HEK293 (cell line): ENCODE data around the gene GNGT1.

ENCODE experiments used
- CTCF ChIA-PET: fragments of 350-600 bp; formaldehyde crosslinking; extraction: SDS; loops from one replicate; lab custom pipeline; 2021; ENCODE audit warnings: antibody characterized with exemption; lab: Yijun Ruan, JAX
- POLR2A ChIA-PET: fragments of 300-600 bp; formaldehyde crosslinking; extraction: SDS; loops from one replicate; lab custom pipeline; 2020; ENCODE audit warnings: antibody characterized with exemption, inconsistent platforms; lab: Yijun Ruan, JAX
- H3K27ac ChIP-seq: fragments of 200-500 bp; sonication (Bioruptor generic); 2 replicates; pipeline ENCODE4 v1.5.1; 2014; ENCODE audit warnings: low read depth, low read length, control low read depth, inconsistent platforms; ENCODE audit errors: extremely low read depth
- H3K36me3 ChIP-seq, 2 experiments: fragments of 200-500 bp in 1 of 2; sonication (Bioruptor generic) in 1 of 2; 1 replicate in 1 of 2; 2 replicates in 1 of 2; pipeline ENCODE4 v1.5.1; 2014 to 2017; ENCODE audit warnings: inconsistent platforms in 2 of 2, low read length in 2 of 2; ENCODE audit not compliant: control insufficient read depth in 2 of 2, insufficient read depth in 1 of 2
- H3K4me1 ChIP-seq: fragments of 200-500 bp; sonication (Bioruptor generic); 2 replicates; pipeline ENCODE4 v1.5.1; 2014; ENCODE audit warnings: mild to moderate bottlenecking, low read length, inconsistent platforms; ENCODE audit not compliant: control insufficient read depth, insufficient read depth
- H3K4me3 ChIP-seq: 2 replicates; pipeline ENCODE4 v1.5.1; 2011; ENCODE audit warnings: low read depth, mild to moderate bottlenecking, control low read depth, low read length, moderate library complexity
- H3K9me3 ChIP-seq: fragments of 200-500 bp; sonication (Bioruptor generic); 2 replicates; pipeline ENCODE4 v1.5.1; 2014; ENCODE audit warnings: low read depth, low read length, inconsistent platforms; ENCODE audit not compliant: control insufficient read depth, insufficient read depth
- BCL11A ChIP-seq: fragments of 450-650 bp; formaldehyde crosslinking; IDR thresholded peaks from 2 replicates; pipeline ENCODE4 v1.5.1; 2016; ENCODE audit warnings: low read depth, missing biosample characterization, missing genetic modification characterization
- KLF8 ChIP-seq: fragments of 450-650 bp; formaldehyde crosslinking; IDR thresholded peaks from 2 replicates; pipeline ENCODE4 v1.5.1; 2016; ENCODE audit warnings: missing biosample characterization, missing genetic modification characterization
- PRDM1 ChIP-seq: fragments of 450-650 bp; formaldehyde crosslinking; IDR thresholded peaks from 2 replicates; pipeline ENCODE4; 2016; ENCODE audit warnings: missing biosample characterization, missing genetic modification characterization
- ZFP3 ChIP-seq: fragments of 450-650 bp; formaldehyde crosslinking; IDR thresholded peaks from 2 replicates; pipeline ENCODE4 v1.5.1; 2016; ENCODE audit warnings: low read depth, missing biosample characterization, missing genetic modification characterization
- ZIC2 ChIP-seq: fragments of 450-650 bp; formaldehyde crosslinking; IDR thresholded peaks from 2 replicates; pipeline ENCODE4 v1.5.1; 2016; ENCODE audit warnings: missing biosample characterization, missing genetic modification characterization
- ZNF16 ChIP-seq: fragments of 450-650 bp; formaldehyde crosslinking; IDR thresholded peaks from 2 replicates; pipeline ENCODE4 v1.5.1; 2016; ENCODE audit warnings: low read depth, missing biosample characterization, missing genetic modification characterization
- ZNF274 ChIP-seq, 2 experiments: fragments of 200-500 bp in 1 of 2; fragments of 450-650 bp in 1 of 2; sonication (Bioruptor generic) in 1 of 2; formaldehyde crosslinking in 1 of 2; IDR thresholded peaks; 2 replicates each; pipeline versions ENCODE4 v1.5.1 to v1.6.1; 2014 to 2016; ENCODE audit warnings: borderline replicate concordance in 1 of 2, inconsistent platforms in 1 of 2, low read length in 1 of 2, missing biosample characterization in 1 of 2, missing genetic modification characterization in 1 of 2
- ZNF302 ChIP-seq: fragments of 450-650 bp; formaldehyde crosslinking; IDR thresholded peaks from 2 replicates; pipeline ENCODE4 v1.5.1; 2016; ENCODE audit warnings: missing biosample characterization, missing genetic modification characterization, low read depth
- ZNF335 ChIP-seq: fragments of 450-650 bp; formaldehyde crosslinking; conservative IDR thresholded peaks from 2 replicates; pipeline ENCODE4 v1.5.1; 2016; ENCODE audit warnings: missing biosample characterization, missing genetic modification characterization
- ZNF391 ChIP-seq: fragments of 450-650 bp; formaldehyde crosslinking; IDR thresholded peaks from 2 replicates; pipeline ENCODE4 v1.5.1; 2016; ENCODE audit warnings: low read depth, missing biosample characterization, missing genetic modification characterization, borderline replicate concordance
- ZNF701 ChIP-seq: fragments of 450-650 bp; formaldehyde crosslinking; IDR thresholded peaks from 2 replicates; pipeline ENCODE4 v1.5.1; 2016; ENCODE audit warnings: missing biosample characterization, missing genetic modification characterization
- ZNF707 ChIP-seq: fragments of 450-650 bp; formaldehyde crosslinking; IDR thresholded peaks from 2 replicates; pipeline ENCODE4 v1.5.1; 2016; ENCODE audit warnings: missing biosample characterization, missing genetic modification characterization
- ZSCAN30 ChIP-seq: fragments of 450-650 bp; IDR thresholded peaks from 2 replicates; pipeline ENCODE4 v1.5.1; 2018; ENCODE audit warnings: missing biosample characterization, mild to moderate bottlenecking, missing genetic modification characterization, moderate library complexity
- TF ChIP-seq, protein P1 (sequence below): fragments of 450-650 bp; formaldehyde crosslinking; IDR thresholded peaks from 2 replicates; pipeline ENCODE4 v1.5.1; 2016; ENCODE audit warnings: missing biosample characterization, missing genetic modification characterization
- TF ChIP-seq, protein P2 (sequence below): fragments of 450-650 bp; formaldehyde crosslinking; IDR thresholded peaks from 2 replicates; pipeline ENCODE4 v1.5.1; 2016; ENCODE audit warnings: missing biosample characterization, missing genetic modification characterization

The GNGT1 gene

DNA sequence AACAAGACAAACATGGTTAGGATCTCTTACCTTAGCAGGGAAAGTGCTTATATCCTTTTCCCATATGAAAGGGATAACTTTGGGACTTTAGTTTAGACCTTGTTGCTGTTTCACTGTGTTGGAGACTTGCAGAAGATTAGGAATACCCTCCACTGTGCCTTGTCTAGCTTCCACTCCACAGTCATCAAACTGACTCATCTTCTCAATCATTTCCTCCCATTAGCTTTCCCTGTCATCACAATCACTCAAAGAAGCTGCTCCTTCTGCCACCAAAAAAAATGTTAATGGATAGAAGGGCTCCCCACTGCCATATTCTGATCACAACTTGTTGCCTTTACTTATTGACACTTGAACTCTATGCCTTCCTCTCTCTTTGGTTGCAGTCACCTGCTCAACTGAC is 31.9 kb downstream of the GNGT1 start:
- POLR2A ChIA-PET: no interaction called here
- Histone ChIP-seq H3K27ac (no peak overlapping the region), H3K9me3 (no peaks in the 10 kb centered on the region), H3K4me1 (no peaks in the 10 kb centered on the region)
- no peak for TF ChIP-seq ZNF335 (tag by site-specific recombination)
- TF ChIP-seq, all 188 proteins: peak for 0
- CTCF ChIA-PET: no interaction called here
- Histone ChIP-seq H3K4me3 (no peak overlapping the region), H3K36me3 (no peaks in the 10 kb centered on the region)

DNA sequence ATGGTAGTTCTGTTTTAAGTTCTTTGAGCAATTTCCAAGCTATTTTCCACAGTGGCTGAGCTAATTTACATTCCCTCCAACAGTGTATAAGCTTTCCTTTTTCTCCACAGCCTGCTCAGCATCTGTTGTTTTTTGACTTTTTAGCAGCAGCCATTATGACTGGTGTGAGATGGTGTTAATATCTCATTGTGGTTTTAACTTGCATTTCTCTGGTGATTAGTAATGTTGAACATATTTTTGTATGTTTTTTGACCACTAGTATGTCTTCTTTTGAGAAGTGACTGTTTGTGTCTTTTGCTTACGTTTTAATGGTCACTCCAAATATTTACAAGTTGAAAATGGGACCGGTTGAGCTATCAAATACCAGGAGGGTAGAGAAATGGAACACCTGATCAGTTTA is 35.6 kb downstream of the GNGT1 start:
- H3K4me1 ChIP-seq: no peaks in the 10 kb centered on the region
- H3K4me3 ChIP-seq: no peak overlapping the region
- H3K9me3 ChIP-seq: no peaks in the 10 kb centered on the region
- no peaks in the 10 kb centered on the region for H3K36me3 ChIP-seq
- CTCF ChIA-PET: interaction anchor here (0.6 kb wide), 1 partner anchor 702 kb away, joined by 4 read pairs; no protein-coding TSS in a partner anchor
- H3K27ac ChIP-seq: no peak overlapping the region
- TF ChIP-seq, protein P1, sequence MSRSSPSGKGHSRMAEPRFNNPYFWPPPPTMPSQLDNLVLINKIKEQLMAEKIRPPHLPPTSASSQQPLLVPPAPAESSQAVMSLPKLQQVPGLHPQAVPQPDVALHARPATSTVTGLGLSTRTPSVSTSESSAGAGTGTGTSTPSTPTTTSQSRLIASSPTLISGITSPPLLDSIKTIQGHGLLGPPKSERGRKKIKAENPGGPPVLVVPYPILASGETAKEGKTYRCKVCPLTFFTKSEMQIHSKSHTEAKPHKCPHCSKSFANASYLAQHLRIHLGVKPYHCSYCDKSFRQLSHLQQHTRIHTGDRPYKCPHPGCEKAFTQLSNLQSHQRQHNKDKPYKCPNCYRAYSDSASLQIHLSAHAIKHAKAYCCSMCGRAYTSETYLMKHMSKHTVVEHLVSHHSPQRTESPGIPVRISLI (tag by site-specific recombination): no peak
- no peak for TF ChIP-seq KLF8 (tag by site-specific recombination)
- TF ChIP-seq BCL11A (tag by site-specific recombination): no peak
- POLR2A ChIA-PET: no interaction called here

DNA sequence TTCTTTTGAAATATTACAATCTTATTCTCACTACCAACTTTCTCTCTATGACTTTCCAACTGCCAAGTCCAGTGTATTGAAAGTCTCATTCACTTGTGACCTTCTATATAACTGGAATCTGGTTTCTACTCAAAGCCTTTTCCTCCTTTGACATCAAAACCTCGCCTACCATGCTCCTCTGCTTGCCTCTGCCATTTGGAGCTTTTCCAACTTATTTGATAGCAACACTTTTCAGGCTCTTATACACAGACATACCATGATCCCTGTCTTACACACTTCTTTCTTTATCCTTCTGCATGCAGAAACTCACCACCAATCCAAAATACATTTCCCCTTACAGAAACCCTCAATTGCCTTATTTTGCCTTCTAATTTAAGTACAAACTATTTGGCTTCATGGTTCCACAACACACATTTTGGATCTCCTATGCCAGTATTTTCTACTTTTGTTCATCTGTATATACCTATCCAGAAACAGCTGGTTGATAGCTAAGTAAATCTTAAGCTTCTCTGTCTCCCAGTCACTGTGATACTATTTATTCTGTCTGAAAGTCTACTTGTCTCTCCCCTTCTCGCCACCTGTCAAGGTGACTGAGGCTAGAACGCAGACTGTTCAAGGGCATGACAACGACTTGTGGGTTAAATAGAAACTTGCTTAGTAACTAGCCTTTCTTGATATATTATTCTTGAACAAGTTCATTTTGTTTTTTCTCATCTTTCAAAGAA is 37.6 kb downstream of the GNGT1 start:
- CTCF ChIA-PET: interaction anchor here (0.6 kb wide), 1 partner anchor 1785 kb away, joined by 3 read pairs; no protein-coding TSS in a partner anchor
- no peak overlapping the region for H3K4me3 ChIP-seq
- H3K4me1 ChIP-seq: no peaks in the 10 kb centered on the region
- POLR2A ChIA-PET: no interaction called here
- no peaks in the 10 kb centered on the region for H3K9me3 ChIP-seq
- no peak overlapping the region for H3K27ac ChIP-seq
- H3K36me3 ChIP-seq: no peaks in the 10 kb centered on the region
- TF ChIP-seq PRDM1 (tag by site-specific recombination): peak; percentile 40; the same call in 1 of the 2 replicates
- TF ChIP-seq, protein P2, sequence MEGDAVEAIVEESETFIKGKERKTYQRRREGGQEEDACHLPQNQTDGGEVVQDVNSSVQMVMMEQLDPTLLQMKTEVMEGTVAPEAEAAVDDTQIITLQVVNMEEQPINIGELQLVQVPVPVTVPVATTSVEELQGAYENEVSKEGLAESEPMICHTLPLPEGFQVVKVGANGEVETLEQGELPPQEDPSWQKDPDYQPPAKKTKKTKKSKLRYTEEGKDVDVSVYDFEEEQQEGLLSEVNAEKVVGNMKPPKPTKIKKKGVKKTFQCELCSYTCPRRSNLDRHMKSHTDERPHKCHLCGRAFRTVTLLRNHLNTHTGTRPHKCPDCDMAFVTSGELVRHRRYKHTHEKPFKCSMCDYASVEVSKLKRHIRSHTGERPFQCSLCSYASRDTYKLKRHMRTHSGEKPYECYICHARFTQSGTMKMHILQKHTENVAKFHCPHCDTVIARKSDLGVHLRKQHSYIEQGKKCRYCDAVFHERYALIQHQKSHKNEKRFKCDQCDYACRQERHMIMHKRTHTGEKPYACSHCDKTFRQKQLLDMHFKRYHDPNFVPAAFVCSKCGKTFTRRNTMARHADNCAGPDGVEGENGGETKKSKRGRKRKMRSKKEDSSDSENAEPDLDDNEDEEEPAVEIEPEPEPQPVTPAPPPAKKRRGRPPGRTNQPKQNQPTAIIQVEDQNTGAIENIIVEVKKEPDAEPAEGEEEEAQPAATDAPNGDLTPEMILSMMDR: no peak

DNA sequence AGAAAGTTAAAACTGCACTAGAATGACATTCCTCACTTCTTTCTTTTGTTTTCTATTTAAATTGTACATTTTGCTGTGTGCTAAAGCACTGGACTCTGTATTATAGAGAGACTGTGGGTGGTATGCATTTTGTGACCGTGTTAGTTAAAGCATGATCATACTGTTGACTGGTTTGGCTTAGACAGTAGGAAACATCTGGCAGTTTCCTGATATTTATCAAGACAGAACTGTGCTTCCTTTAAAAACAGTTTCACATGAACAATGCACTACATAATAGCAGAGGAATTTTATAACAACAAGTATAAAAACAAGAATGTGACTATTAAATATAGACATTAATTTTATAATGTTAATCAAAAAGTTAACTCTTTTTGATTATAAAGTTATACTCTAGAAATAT is 38.3 kb downstream of the GNGT1 start:
- TF ChIP-seq ZNF274 (IDR thresholded peaks at IDR 0.05; ENCODE audit: low read length): no peak
- TF ChIP-seq ZNF274 (tag by site-specific recombination; IDR thresholded peaks at IDR 0.05; ENCODE audit: borderline replicate concordance): no peak
- no peak overlapping the region for H3K27ac ChIP-seq
- H3K4me1 ChIP-seq: no peaks in the 10 kb centered on the region
- ChIA-PET CTCF (no interaction called here), POLR2A (no interaction called here)
- H3K4me3 ChIP-seq: no peak overlapping the region
- H3K36me3 ChIP-seq: no peaks in the 10 kb centered on the region
- no peaks in the 10 kb centered on the region for H3K9me3 ChIP-seq

DNA sequence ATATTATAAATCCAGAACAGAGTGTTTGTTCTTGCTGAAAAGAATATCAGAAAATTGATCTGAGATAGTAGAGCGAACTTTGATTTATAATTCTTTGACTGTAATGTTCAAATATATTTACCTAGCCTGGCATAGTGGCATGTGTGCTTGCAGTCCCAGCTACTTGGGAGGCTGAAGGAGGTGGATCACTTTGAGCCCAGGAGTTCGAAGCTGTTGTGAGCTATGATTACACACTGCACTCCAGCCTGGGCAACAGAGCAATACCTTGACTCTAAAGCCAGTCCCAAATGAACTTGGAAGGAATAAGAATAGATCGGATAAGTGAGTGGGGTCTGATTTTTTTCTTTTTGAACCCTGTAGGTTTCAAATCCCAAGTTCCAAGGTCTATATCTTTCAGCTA is 38.7 kb downstream of the GNGT1 start:
- ChIA-PET CTCF (no interaction called here), POLR2A (no interaction called here)
- Histone ChIP-seq H3K4me3 (no peak overlapping the region), H3K4me1 (no peaks in the 10 kb centered on the region), H3K9me3 (no peaks in the 10 kb centered on the region), H3K36me3 (no peaks in the 10 kb centered on the region), H3K27ac (no peak overlapping the region)
- TF ChIP-seq ZFP3: no peak
- TF ChIP-seq ZSCAN30 (tag by site-specific recombination): no peak
- TF ChIP-seq ZIC2 (tag by site-specific recombination): no peak
- TF ChIP-seq ZNF391: no peak
- TF ChIP-seq ZNF302 (tag by site-specific recombination): no peak
- no peak for TF ChIP-seq ZNF16 (tag by site-specific recombination)
- no peak for TF ChIP-seq ZNF701 (tag by site-specific recombination)
- no peak for TF ChIP-seq ZNF707 (tag by site-specific recombination)
